ENCODE data around the gene ACP2.
"Not testable (repeated sequence)": the region's sequence is repeated elsewhere in the genome, so short reads cannot be mapped to it uniquely, and the experiment has no call there.

Gene ACP2

GRCh38 chr11:47202576-47202975 lies 46.0 kb downstream of the ACP2 start:
- DNase-seq (ENCODE audit: low spot score), result no peak

GRCh38 chr11:47201015-47201414 lies 47.6 kb downstream of the ACP2 start:
- DNase-seq (ENCODE audit: low spot score), result no peak

- not testable (repeated sequence) for DNase-seq (ENCODE audit: low spot score)
Observed at GRCh38 chr11:47198161-47198560, 50.5 kb downstream of the ACP2 start.

DNA sequence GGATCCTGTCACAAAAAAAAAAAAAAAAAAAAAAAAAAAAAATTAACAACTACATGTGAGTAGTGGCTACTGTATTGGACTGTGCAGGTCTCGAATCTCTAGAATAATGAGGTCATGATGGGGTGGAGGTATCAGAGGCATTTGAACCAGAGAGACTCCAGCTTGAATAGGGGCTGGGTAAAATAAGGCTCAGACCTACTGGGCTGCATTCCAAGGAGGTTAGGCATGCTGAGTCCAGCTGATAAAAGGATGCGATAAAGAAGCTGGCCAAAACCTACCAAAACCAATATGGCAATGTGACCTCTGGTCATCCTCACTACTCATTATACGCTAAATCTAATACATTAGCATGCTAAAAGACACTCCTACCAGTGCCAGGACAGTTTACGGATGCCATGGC lies 56.5 kb downstream of the ACP2 start:
- DNase-seq (ENCODE audit: low spot score), result no peak

DNA sequence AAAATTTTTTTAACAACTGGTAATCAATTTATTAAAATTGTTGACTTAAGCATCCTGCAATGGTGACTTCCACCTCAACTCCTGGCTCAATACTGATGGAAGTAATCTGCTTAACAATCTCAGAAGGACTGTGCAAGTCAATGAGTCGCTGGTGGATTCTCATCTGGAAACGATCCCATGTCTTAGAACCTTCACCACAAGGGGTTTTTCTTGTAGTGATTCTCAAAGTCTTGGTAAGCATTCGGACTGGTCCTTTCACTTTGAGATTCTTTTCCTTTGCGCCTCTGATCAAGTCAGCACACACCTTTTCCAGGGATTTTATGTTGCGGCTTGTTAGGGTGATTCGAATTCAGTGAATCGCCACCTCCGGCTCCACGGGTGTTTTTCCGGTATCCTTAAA lies 57.5 kb downstream of the ACP2 start:
- not testable (repeated sequence) for DNase-seq (ENCODE audit: low spot score)
